Stimulated activated CD4-positive, alpha-beta T cell treated with anti-CD3 and anti-CD28 coated beads, Interleukin-4, amount 100 ng/mL, for 48 hours (primary cell): ENCODE data around the gene SPAG6.
"Not testable (repeated sequence)": the region's sequence is repeated elsewhere in the genome, so short reads cannot be mapped to it uniquely, and the experiment has no call there.

ENCODE experiments used
- DNase-seq, 2 donors: peaks; one replicate each; pipeline ENCODE4 v3.0.0-alpha.2; 2020; ENCODE audit warnings: low read depth in 2 of 2

SPAG6 gene

GRCh38 chr10:22341190-22341925, 3.9 kb upstream of the SPAG6 start:
- DNase-seq, result no peak

DNA sequence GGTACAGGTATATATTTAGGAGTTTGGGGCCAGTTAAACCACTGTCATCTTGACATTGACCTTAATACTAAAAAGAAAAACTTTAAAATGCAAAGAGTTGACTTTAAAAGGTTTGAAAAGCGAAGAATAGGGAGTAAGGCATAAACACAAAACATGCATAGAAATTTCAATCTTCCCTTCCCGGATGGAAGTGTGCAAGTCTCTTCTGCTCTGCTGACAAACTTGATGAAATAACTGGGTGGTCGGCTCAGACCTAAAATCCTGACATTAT, 3.4 kb upstream of the SPAG6 start:
- no peak for DNase-seq

GRCh38 chr10:22342421-22342820, 2.9 kb upstream of the SPAG6 start:
- no peak for DNase-seq

DNA sequence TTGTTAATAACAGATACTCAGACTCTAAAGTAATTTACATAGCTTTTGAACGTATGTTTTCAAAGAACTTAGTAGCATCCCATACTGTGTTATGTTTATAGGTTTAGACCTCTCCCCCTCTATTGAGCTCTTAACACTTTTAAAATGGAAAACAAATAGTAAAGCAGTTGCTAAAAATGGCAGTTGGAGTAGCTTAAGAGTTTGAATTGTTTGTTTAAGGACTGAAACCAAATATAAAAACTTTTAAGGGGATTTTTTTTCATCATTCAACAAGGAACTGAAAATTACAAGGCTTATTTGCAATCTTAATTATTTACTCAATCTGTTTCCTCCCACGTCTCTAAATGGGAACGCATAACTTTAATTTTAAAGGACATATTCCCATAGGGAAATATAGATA, 1.6 kb upstream of the SPAG6 start:
- no peak for DNase-seq

GRCh38 chr10:22344249-22344648, 1.0 kb upstream of the SPAG6 start:
- DNase-seq, result no peak

DNA sequence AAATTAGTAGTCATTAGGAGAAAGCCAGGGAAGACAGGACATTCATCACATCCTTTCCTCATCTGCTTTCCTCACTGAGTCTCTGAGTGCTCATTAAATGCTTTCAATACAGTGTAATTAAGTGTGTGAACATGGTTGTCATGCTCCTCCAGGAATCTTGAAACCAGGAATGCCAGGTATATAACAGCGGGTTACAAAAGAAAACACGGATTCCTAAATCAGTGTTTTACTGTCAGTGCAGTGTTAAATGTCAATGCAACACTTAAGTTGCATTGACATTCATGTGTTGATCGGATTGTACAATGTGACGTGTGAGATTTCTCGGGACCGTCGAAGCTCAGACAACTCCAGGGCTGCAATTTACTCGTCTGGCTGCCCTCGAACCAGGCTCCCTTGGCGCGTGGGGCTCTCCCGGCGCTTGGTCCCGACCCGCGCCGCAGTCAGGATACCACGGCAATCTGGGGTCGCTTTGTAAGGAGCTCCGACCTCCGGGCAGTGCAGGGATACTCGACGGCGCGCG, 455 bp upstream of the SPAG6 start:
- DNase-seq, result no peak

DNA sequence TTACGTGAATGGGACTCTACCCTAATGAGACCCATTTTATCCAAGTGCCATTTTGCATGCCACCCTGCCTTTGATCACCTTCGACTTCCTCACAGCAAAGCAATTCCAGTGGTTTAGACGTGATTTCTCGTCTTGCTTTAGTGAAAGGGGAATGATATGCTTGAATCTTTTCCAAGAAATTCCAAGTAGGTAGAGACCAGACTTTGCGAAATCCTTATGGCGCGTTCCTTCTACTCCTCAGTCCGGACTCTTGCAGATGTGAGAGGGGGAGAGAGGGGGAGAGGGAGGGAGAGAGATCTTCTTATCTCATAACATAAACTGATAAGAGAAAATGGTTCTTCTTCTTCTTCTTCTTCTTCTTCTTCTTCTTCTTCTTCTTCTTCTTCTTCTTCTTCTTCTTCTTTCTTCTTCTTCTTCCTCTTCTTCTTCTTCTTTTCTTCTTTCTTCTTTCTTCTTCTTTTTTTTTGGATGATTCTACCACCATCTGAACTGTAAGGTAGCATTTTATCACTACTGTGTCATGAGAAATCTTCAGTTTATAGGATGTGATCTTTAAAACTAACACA, 883 bp downstream of the SPAG6 start:
- no peak for DNase-seq

- DNase-seq, result no peak
Observed at GRCh38 chr10:22349755-22350154, 4.5 kb downstream of the SPAG6 start.

DNA sequence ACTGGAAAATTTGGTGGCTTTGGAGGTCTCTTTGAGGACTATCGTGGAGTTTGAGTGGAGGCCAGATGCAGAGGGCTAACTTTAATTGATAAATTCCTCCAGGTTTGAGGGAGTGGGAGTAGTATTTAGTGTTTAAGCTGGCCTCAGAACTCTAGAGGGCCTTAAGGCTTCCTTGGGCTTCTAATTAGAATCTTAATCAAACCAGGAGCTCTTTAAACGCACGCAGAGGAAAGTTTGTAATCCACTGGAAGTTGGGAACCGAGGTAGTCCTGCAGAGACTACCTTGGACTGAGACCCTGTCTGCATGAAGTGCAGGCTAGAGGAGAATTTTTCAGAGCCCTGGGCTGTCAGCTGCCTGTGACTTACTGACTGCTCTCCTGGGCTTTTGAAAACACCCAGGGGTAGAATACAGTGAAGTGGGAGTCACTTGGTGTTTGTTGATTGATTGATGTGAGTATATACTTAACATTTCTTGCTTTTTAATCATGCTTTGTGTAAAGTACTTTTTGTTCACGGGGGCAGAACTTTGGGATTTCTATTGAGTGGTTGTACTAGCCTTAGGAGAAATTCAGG, 5.9 kb downstream of the SPAG6 start:
- no peak for DNase-seq

- DNase-seq, result no peak
Observed at GRCh38 chr10:22356324-22356873, 11.1 kb downstream of the SPAG6 start.

- not testable (repeated sequence) for DNase-seq
Observed at GRCh38 chr10:22357770-22358169, 12.5 kb downstream of the SPAG6 start.

GRCh38 chr10:22363305-22363704, 18.0 kb downstream of the SPAG6 start:
- no peak for DNase-seq

DNA sequence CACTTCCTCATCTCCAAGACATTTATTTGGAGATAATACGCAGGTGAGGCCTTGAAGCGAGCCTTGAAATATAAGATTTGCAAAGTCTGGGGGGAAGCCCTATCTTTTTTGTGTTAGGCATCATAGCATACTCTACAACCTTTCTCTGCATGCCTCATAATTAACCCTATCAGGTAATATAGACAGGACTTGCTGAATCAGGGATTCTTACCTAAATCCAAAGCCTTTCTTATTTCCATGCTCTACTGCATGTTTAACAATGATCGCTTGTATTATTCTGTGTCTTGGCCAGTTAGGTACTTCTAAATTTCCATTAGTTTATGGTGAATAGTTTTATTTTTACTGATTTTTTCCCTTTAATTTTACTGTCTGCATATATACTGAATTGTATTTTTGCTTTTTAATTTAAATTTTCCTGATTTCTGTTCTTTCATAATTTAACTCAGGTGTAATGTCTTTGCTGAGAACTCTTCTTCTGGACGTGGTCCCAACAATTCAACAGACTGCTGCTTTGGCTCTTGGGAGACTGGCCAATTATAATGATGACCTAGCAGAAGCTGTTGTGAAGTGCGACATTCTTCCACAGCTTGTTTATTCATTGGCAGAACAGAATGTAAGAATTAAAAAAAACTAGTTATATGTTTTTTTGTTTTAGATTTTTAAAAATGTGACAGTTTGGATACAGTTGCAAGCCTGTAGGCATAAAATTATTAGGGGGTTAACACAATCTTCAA, 19.3 kb downstream of the SPAG6 start:
- no peak for DNase-seq

DNA sequence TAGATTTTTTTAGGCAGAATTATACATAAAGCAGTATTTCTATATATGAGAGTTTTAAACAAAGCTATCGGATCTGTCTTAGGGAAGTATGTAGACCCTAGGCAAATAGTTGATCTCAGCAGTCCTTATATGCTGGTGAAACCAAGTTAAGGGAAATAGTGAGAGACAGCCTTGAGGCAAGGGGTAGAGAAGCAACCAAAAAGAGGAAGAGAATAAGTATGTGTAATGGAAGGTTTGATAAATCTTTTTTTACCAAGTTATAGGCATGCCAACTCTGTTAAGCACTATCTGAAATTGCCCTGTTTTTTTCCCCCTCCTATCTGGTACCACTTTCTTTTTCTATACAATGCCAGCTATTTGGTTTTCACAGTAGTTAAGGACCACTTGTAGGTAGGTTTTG, 19.9 kb downstream of the SPAG6 start:
- DNase-seq, result no peak

- no peak for DNase-seq
Observed at GRCh38 chr10:22365644-22366434, 20.5 kb downstream of the SPAG6 start.

DNA sequence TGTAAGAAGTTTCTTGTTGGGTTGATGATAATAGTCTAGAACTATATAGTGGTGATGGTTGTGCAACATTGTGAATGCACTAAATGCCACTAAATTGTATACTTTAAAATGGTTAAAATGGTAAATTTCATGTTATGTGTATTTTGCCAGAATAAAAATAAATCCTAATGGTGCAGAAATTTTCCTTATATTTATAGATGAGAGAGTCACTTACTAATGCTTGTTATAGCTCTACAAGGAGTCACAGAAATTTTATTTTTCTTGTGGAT, 21.1 kb downstream of the SPAG6 start:
- DNase-seq, result no peak

DNA sequence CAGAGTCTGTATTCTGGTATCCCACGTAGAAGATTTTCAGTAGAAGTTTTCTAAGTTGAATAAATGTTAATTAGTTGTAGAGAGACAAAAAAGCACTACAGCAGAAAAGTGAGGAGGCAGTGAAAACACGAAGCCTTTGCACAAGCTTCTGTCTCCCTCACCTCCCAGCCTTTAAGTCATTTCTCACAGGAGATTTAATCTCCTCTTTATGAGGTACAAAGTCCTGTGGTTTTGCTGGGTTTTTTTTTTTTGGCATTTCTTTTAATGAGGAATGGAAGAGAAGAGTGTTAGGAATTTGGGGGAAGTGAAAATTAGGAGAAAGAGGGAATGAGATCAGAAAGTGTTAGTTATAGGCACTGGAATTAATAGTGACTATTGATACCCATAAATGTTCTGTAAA, 21.5 kb downstream of the SPAG6 start:
- DNase-seq, result no peak

- DNase-seq, result no peak
Observed at GRCh38 chr10:22367471-22367870, 22.2 kb downstream of the SPAG6 start.

DNA sequence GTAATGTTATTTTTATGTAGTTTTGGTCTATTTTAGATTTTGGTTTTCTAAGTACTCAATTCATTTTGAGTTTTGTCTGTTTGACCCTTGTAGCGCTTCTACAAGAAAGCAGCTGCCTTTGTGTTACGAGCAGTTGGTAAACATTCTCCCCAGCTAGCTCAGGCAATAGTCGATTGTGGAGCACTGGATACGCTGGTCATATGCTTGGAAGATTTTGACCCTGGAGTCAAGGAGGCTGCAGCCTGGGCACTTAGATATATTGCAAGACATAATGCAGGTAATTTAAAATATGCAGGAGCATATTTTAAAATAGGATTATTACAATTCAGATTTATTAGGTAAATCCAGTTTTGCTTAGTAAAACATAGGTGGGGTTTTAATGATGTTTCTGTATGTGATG, 23.1 kb downstream of the SPAG6 start:
- no peak for DNase-seq

GRCh38 chr10:22368981-22369380, 23.7 kb downstream of the SPAG6 start:
- no peak for DNase-seq

DNA sequence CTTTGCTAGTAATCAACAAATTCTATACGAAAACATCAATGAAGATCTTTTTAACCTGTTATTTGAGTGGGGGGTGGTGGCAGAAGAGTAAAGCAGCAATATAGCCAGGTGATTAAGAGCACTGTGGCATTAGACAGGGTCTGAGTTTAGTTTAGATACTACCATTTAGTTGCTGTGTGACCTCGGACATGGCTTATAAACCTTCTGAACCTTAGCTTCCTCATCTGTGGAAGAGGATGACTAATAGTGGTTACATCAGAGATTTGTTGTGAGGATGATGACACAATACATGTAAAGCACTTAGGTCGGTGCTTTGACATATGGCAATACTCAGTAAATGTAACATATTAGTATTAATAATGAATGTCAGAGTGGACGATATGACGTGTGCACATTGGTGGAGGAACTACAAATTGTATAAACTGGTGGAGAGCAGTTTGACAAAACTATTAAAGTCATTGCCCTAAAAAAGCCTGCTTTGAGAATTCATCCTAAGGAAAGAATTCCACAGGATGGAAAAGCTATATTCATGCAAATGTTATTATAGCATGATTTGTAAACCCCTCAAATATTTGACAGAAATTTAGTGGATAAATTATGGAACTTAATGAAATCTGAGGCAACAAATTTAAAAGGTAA, 24.3 kb downstream of the SPAG6 start:
- no peak for DNase-seq

- DNase-seq, result no peak
Observed at GRCh38 chr10:22370320-22370719, 25.0 kb downstream of the SPAG6 start.
